H9 (cell line): ENCODE results near the gene COL4A1. TPM values are rescaled to one million over a fixed set of nuclear protein-coding genes. Genes with fewer than 3 reads are reported as not detected.

Experiments
- DNase-seq: peaks from one replicate; pipeline ENCODE4 v3.0.0-alpha.2; 2017
- H2AFZ ChIP-seq: one replicate; pipeline ENCODE4 v1.6.1; 2013; ENCODE audit warnings: mild to moderate bottlenecking, low read length, control low read depth, moderate library complexity
- H2AK5ac ChIP-seq: 2 replicates; pipeline ENCODE4 v1.6.1; 2013; ENCODE audit warnings: low read length, control low read depth, mixed read lengths; ENCODE audit not compliant: insufficient read length
- H2BK120ac ChIP-seq: one replicate; pipeline ENCODE4 v1.6.1; 2013; ENCODE audit warnings: low read depth, mild to moderate bottlenecking, low read length, control low read depth, inconsistent platforms; ENCODE audit not compliant: poor library complexity, severe bottlenecking
- H2BK12ac ChIP-seq: 2 replicates; pipeline ENCODE4 v1.6.1; 2013; ENCODE audit warnings: low read length, control low read depth, mixed read lengths, low read depth; ENCODE audit not compliant: insufficient read length
- H2BK15ac ChIP-seq: 2 replicates; pipeline ENCODE4 v1.6.1; 2013; ENCODE audit warnings: low read depth, low read length, control low read depth
- H2BK20ac ChIP-seq: one replicate; pipeline ENCODE4 v1.6.1; 2013; ENCODE audit warnings: low read depth, mild to moderate bottlenecking, low read length, control low read depth, inconsistent platforms; ENCODE audit not compliant: poor library complexity, severe bottlenecking
- H2BK5ac ChIP-seq: 2 replicates; pipeline ENCODE4 v1.6.1; 2013; ENCODE audit warnings: low read length, control low read depth, mixed read lengths; ENCODE audit not compliant: insufficient read length
- H3K14ac ChIP-seq: 2 replicates; pipeline ENCODE4 v1.6.1; 2013; ENCODE audit warnings: low read length, control low read depth; ENCODE audit not compliant: insufficient read depth
- H3K18ac ChIP-seq: 2 replicates; pipeline ENCODE4 v1.6.1; 2013; ENCODE audit warnings: low read depth, mild to moderate bottlenecking, mixed read lengths, low read length, control low read depth; ENCODE audit not compliant: insufficient read length
- H3K23ac ChIP-seq: 2 replicates; pipeline ENCODE4 v1.6.1; 2013; ENCODE audit warnings: low read length, control low read depth, mixed read lengths, low read depth; ENCODE audit not compliant: insufficient read length
- H3K23me2 ChIP-seq: 2 replicates; pipeline ENCODE4 v1.6.1; 2013; ENCODE audit warnings: low read depth, mild to moderate bottlenecking, mixed read lengths, low read length, control low read depth; ENCODE audit not compliant: insufficient read length, poor library complexity, severe bottlenecking
- H3K27ac ChIP-seq: 2 replicates; pipeline ENCODE4 v1.5.1; 2013; ENCODE audit warnings: low read length, control low read depth, mixed read lengths, low read depth; ENCODE audit not compliant: insufficient read length
- H3K27me3 ChIP-seq: 2 replicates; pipeline ENCODE4 v1.6.1; 2013; ENCODE audit warnings: low read length, control low read depth, inconsistent platforms; ENCODE audit not compliant: insufficient read depth
- H3K4ac ChIP-seq: 2 replicates; pipeline ENCODE4 v1.6.1; 2013; ENCODE audit warnings: low read depth, mild to moderate bottlenecking, control low read depth, inconsistent platforms, low read length, moderate library complexity
- H3K4me1 ChIP-seq: 2 replicates; pipeline ENCODE4 v1.6.1; 2013; ENCODE audit warnings: low read length, control low read depth, inconsistent platforms; ENCODE audit not compliant: insufficient read depth
- H3K4me2 ChIP-seq: 2 replicates; pipeline ENCODE4 v1.6.1; 2013; ENCODE audit warnings: low read length, control low read depth, mixed read lengths; ENCODE audit not compliant: insufficient read length, insufficient read depth
- H3K56ac ChIP-seq: 2 replicates; pipeline ENCODE4 v1.6.1; 2013; ENCODE audit warnings: low read depth, mild to moderate bottlenecking, mixed read lengths, low read length, control low read depth; ENCODE audit not compliant: insufficient read length
- H3K79me1 ChIP-seq: 2 replicates; pipeline ENCODE4 v1.6.1; 2013; ENCODE audit warnings: low read depth, mild to moderate bottlenecking, moderate library complexity, low read length, control low read depth, inconsistent platforms; ENCODE audit not compliant: insufficient read depth, poor library complexity, severe bottlenecking
- H3K79me2 ChIP-seq: 2 replicates; pipeline ENCODE4 v1.6.1; 2013; ENCODE audit warnings: low read length, control low read depth, inconsistent platforms; ENCODE audit not compliant: insufficient read depth
- H3K9ac ChIP-seq: 2 replicates; pipeline ENCODE4 v1.6.1; 2013; ENCODE audit warnings: low read length, control low read depth, mixed read lengths; ENCODE audit not compliant: insufficient read length; ENCODE audit errors: extremely low read depth
- H3K9me3 ChIP-seq: one replicate; pipeline ENCODE4 v1.6.1; 2013; ENCODE audit warnings: low read depth, low read length, inconsistent platforms; ENCODE audit not compliant: control insufficient read depth
- H3T11ph ChIP-seq: one replicate; pipeline ENCODE4 v1.6.1; 2013; ENCODE audit warnings: mild to moderate bottlenecking, low read length, control low read depth, inconsistent platforms
- H4K20me1 ChIP-seq: one replicate; pipeline ENCODE4 v1.6.1; 2013; ENCODE audit not compliant: control insufficient read depth, insufficient read length, insufficient read depth
- H4K5ac ChIP-seq: 2 replicates; pipeline ENCODE4 v1.6.1; 2013; ENCODE audit warnings: low read depth, mild to moderate bottlenecking, mixed read lengths, low read length, control low read depth; ENCODE audit not compliant: insufficient read length
- H4K8ac ChIP-seq: replicated peaks from 2 replicates; pipeline ENCODE4 v1.6.1; 2013; ENCODE audit warnings: low read length, control low read depth, mixed read lengths, low read depth; ENCODE audit not compliant: insufficient read length
- H4K91ac ChIP-seq: 2 replicates; pipeline ENCODE4 v1.6.1; 2013; ENCODE audit warnings: low read depth, mild to moderate bottlenecking, moderate library complexity, mixed read lengths, low read length, control low read depth; ENCODE audit not compliant: insufficient read length
- H3K27ac Mint-ChIP-seq, 3 experiments: 2 replicates in 2 of 3; 3 replicates in 1 of 3; pipeline ENCODE4 v1.8.0; 2020 to 2021; ENCODE audit warnings: mixed read lengths in 3 of 3, mild to moderate bottlenecking in 1 of 3, moderate library complexity in 1 of 3
- H3K27me3 Mint-ChIP-seq: 2 replicates; pipeline ENCODE4 v1.8.0; 2021; ENCODE audit warnings: low read depth, mild to moderate bottlenecking, moderate library complexity, mixed read lengths
- H3K36me3 Mint-ChIP-seq, 3 experiments: 2 replicates in 2 of 3; 3 replicates in 1 of 3; pipeline ENCODE4 v1.8.0; 2020 to 2021; ENCODE audit warnings: low read depth in 3 of 3, mixed read lengths in 3 of 3; ENCODE audit not compliant: insufficient read depth in 1 of 3
- H3K4me1 Mint-ChIP-seq, 2 experiments: 2 replicates each; pipeline ENCODE4 v1.8.0; 2020; ENCODE audit warnings: mixed read lengths in 2 of 2
- H3K4me3 Mint-ChIP-seq, 2 experiments: 2 replicates in 1 of 2; 3 replicates in 1 of 2; pipeline ENCODE4 v1.8.0; 2020 to 2021; ENCODE audit warnings: mild to moderate bottlenecking in 2 of 2, mixed read lengths in 2 of 2, moderate library complexity in 1 of 2
- H3K9me3 Mint-ChIP-seq, 2 experiments: 2 replicates in 1 of 2; 3 replicates in 1 of 2; pipeline ENCODE4 v1.8.0; 2020; ENCODE audit warnings: mild to moderate bottlenecking in 2 of 2, mixed read lengths in 2 of 2, moderate library complexity in 1 of 2
- CTCF ChIP-seq: fragments of 200-600 bp; sonication (generic); conservative IDR thresholded peaks from 3 replicates; pipeline ENCODE4 v1.8.0; 2021; ENCODE audit warnings: antibody characterized with exemption, mild to moderate bottlenecking
- WGBS: extraction: QIAGEN DNeasy Blood & Tissue Kit; methylation state at CpG from one replicate; pipeline ENCODE4 v1.1.7; 2013; ENCODE audit warnings: missing lambda C conversion rate, low lambda C conversion rate, mixed read lengths; ENCODE audit not compliant: insufficient read length; ENCODE audit errors: extremely low coverage; 5-methylcytosine and 5-hydroxymethylcytosine counted together
- total RNA-seq: library from RNA; stranded (reverse); gene quantifications from 2 replicates; pipeline ENCODE4 v1.2.1, GENCODE V29; 2021

Gene COL4A1
- total RNA-seq, 1 experiment from 2014 or later, result 73.1 TPM

- no peaks in the 10 kb centered on the region; the same call in 1 of the 2 replicates for H3K79me2 ChIP-seq
- H4K5ac ChIP-seq, result no peak overlapping the region
- no peak overlapping the region for H3K4me3 Mint-ChIP-seq
Measured at GRCh38 chr13:110256126-110256905, 50.6 kb downstream of the COL4A1 start.

More at GRCh38 chr13:110256126-110256905, 50.6 kb downstream of the COL4A1 start:
- H3T11ph ChIP-seq, result no peak overlapping the region
- H2BK12ac ChIP-seq, result no peak overlapping the region
- no peak overlapping the region for H3K4ac ChIP-seq
- no peak overlapping the region for H2BK5ac ChIP-seq
- H3K23me2 ChIP-seq, result no peaks in the 10 kb centered on the region
- H3K14ac ChIP-seq, result no peak overlapping the region
- no peak for TF ChIP-seq CTCF
- no peak overlapping the region for H2AFZ ChIP-seq
- no peak overlapping the region for H4K91ac ChIP-seq
- H3K56ac ChIP-seq, result no peak overlapping the region
- H2BK15ac ChIP-seq, result no peak overlapping the region
- Mint-ChIP-seq H3K4me1 (peaks cover 13 to 15% of the 10 kb centered on the region in 2 experiments), H3K27ac (no peak overlapping the region), H3K9me3 (no peaks in the 10 kb centered on the region), H3K27me3 (no peaks in the 10 kb centered on the region), H3K36me3 (peaks cover 0 to 4% (median 3%) of the 10 kb centered on the region in 3 experiments; a peak in 2 of 7 replicates)
- H3K4me2 ChIP-seq, result no peak overlapping the region
- H3K23ac ChIP-seq, result no peak overlapping the region
- H3K27ac ChIP-seq, result no peak overlapping the region
- H3K9ac ChIP-seq, result no peak overlapping the region
- WGBS, result no CpG with 5 or more reads among the region's 18 CpGs
- no peaks in the 10 kb centered on the region for H4K20me1 ChIP-seq
- no peak overlapping the region for H3K18ac ChIP-seq
- H2BK120ac ChIP-seq, result no peak overlapping the region
- H3K27me3 ChIP-seq, result no peaks in the 10 kb centered on the region
- H3K9me3 ChIP-seq, result no peaks in the 10 kb centered on the region
- H3K79me1 ChIP-seq, result no peaks in the 10 kb centered on the region
- no peak overlapping the region for H2AK5ac ChIP-seq
- no peaks in the 10 kb centered on the region for H3K4me1 ChIP-seq
- no peak for DNase-seq
- no peak overlapping the region for H4K8ac ChIP-seq
- H2BK20ac ChIP-seq, result no peak overlapping the region
